Stimulated activated naive CD8-positive, alpha-beta T cell treated with anti-CD3 and anti-CD28 coated beads, Interleukin-15, Interleukin-2, amounts not matched to agents 100 U/mL and 50 U/mL, for 24 hours (primary cell): Measurements from ENCODE around the gene BHLHA15.
A peak's percentile ranks its signal among the peaks of the same experiment; 100 is the strongest.

ENCODE experiments used
- ATAC-seq: fragments of 150-1000 bp; cut with Tn5 transposase; one replicate; pipeline ENCODE4 v1.10.0; 2021
- DNase-seq: peaks from one replicate; pipeline ENCODE4 v3.0.0; 2021

The BHLHA15 gene

DNA sequence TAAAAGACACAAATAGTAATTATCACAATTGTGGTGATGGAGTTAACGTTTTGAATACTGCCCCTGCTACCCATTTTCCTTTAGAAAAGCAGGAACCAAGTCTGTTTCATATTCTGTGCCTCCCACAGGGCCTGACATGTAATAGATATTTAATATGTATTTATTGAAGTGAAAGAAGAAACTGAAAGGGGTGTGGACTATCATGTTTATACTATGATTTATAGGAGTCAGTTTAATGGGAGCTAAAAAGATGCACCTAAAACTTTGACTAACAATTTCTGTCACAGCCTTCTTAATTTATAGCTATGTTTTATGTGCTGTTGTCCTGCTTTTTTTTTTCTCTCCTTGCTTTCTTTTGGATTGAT, 24.1 kb upstream of the BHLHA15 start:
- ATAC-seq (no peak), DNase-seq (no peak)

DNA sequence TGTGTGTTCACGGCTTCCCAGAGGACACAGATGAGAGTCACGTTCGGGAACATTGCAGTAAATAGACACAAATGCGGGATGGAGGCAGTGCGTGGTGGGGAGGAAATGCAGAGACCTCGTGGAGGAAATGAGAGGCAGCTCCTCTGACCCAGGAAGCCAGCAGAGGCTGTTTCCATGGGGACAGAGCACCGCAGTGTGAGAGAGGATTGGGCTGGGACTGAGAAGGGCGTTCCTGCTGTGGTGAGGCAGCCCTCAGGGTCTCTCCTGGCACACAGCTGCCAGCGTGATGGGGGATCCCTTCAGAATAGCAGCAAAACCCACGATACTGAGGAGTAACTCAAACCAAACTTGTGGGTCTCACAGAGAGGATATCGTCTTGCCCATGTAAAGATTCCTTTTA, 21.7 kb upstream of the BHLHA15 start:
- DNase-seq (no peak), ATAC-seq (no peak)

DNA sequence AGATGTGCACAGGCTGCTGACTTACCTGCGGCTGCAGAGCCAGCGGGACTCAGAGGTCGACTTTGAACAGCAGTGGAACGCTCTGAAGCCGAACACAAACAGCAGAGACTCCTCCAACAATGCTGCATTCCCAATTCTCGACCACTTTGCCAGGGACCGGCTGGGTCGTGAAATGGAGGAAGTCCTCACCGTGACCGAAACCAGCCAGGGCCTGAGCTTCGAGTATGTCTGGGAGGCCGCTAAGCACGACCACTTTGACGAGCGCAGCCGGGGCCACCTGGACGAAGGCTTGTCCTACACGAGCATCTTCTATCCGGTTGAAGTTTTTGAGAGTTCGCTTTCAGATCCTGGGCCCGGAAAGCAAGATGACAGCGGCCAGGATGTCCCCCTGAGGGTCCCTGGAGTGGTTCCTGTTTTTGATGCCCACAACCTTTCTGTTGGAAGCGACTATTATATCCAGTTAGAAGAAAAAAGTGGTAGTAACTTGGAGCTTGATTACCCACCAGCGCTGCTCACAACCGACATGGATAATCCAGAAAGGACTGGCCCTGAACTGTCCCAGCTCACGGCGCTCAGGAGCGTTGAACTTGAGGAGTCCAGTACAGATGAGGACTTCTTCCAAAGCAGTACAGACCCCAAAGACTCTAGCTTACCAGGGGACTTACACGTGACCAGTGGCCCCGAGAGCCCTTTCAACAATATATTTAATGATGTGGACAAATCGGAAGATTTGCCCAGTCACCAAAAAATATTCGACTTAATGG, 19.4 kb upstream of the BHLHA15 start:
- no peak for ATAC-seq
- DNase-seq: no peak

DNA sequence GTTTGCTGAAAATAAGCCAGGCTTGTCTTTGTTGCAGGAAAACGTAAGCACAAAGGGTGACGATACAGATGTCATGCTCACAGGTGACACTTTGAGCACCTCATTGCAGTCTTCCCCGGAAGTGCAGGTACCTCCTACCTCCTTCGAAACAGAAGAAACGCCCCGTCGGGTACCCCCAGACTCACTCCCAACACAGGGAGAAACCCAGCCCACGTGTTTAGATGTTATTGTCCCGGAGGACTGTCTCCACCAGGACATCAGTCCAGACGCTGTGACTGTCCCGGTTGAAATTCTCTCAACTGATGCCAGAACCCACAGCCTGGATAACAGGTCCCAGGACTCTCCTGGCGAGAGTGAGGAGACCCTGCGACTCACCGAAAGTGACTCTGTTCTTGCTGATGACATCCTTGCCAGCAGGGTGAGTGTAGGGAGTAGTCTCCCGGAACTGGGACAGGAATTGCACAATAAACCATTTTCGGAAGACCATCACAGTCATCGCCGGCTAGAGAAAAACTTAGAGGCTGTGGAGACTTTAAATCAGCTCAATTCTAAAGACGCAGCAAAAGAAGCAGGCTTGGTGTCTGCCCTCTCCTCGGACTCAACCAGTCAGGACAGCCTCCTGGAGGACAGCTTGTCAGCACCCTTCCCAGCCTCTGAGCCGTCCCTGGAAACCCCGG, 18.3 kb upstream of the BHLHA15 start:
- DNase-seq (no peak), ATAC-seq (no peak)

DNA sequence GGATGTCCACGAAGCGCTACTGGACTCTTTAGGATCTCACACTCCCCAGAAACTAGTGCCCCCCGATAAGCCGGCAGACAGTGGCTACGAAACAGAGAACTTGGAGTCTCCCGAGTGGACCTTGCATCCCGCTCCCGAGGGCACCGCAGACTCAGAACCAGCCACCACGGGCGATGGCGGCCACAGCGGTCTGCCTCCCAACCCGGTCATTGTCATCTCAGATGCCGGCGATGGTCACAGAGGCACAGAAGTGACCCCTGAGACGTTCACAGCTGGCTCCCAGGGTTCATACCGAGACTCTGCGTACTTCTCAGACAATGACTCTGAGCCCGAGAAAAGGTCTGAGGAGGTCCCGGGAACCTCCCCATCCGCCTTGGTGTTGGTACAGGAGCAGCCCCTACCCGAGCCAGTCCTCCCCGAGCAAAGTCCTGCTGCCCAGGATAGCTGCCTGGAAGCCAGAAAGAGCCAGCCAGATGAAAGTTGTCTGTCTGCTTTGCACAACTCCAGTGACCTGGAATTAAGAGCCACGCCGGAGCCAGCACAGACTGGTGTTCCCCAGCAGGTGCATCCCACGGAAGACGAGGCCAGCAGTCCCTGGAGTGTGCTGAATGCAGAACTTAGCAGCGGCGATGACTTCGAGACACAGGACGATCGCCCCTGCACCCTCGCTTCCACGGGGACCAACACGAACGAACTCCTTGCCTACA, 17.6 kb upstream of the BHLHA15 start:
- DNase-seq: no peak

DNA sequence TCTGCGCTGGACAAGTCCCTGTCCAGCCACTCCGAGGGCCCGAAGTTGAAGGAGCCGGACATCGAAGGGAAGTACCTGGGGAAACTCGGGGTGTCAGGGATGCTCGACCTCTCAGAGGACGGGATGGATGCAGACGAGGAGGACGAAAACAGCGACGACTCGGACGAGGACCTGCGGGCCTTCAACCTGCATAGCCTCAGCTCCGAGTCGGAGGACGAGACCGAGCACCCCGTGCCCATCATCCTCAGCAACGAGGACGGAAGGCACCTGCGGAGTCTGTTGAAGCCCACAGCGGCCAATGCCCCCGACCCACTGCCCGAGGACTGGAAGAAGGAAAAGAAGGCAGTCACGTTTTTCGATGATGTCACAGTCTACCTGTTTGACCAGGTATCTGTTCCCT, 17.1 kb upstream of the BHLHA15 start:
- ATAC-seq (no peak), DNase-seq (no peak)

More for the DNA sequence above, 17.6 kb upstream of the BHLHA15 start:
- no peak for ATAC-seq

DNA sequence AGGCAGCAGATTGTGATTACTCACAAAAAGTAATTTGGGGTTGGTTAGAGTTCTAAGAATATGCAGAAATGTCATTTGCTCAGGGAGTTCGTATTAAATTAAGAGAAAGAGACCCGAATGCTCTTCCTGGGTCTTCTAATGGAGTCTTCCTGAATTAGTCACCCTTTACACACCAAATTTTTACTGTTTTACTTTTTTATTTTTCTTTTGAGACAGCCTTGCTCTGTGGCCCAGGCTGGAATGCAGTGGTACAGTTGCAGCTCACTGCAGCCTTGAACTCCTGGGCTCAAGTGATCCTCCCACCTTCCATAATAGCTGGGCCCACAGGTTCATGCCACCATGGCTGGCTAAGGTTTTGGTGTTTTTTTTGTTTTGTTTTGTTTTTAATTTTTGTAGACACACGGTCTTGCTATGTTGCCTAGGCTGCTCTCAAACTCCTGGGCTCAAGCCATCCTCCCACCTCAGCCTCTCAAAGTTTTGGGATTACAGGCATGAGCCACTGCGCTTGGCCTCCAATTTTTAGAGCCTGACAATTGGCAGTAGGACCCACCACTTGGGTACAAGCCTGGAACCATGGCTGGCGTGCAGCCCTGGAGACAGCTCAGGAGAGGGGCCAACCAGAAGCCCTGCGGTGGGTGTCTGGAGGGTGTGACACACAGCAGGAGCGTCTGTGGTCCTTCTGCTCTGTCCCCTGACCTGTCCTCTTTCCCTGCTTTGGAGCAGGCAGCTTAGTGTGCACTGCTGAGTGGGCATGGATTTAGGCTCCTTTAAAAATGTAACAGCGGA, 16.4 kb upstream of the BHLHA15 start:
- ATAC-seq: no peak

DNA sequence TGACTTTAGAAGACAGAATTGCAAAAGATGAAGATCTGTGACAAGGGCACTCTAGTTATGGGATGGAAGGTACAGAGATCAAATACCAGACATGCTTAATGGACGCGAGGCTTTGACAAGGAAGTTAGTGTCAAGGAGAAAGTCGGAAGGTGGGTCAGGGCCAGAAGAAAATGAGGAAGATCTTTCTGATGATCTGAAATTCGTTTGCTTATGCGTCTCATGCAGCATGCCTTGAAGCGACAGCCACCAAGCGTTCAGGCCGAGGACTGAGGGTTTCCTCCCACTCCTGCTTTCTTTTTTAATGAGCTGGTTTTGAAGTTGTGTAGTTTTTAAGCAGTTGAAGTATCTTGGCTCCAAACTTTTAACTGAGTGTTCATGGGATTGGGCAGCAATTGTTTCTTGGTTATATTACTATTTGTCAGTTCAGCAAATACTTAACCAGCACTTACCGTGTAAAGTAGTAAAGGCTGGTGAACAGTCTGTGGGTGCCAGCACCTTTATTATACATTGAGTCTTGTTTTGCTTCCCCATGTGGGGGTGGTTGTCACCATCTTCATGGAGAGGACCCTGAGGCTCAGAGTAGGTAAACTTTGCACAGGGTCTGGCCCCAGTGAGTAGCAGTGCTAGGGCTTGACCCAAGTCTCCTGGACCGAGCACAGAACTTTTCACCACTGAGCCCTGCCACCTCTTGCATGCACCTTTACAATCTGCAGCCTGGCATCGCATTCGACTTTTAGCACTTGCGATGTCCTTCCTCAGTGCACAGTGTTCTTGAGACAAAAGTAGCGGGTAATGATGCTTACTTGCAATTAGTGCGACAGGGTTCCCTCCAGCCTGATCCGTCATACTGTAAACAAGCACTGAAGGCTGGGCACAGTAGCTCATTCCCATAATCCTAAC, 14.3 kb upstream of the BHLHA15 start:
- DNase-seq (no peak), ATAC-seq (no peak)

More for the DNA sequence above, 16.4 kb upstream of the BHLHA15 start:
- no peak for DNase-seq

DNA sequence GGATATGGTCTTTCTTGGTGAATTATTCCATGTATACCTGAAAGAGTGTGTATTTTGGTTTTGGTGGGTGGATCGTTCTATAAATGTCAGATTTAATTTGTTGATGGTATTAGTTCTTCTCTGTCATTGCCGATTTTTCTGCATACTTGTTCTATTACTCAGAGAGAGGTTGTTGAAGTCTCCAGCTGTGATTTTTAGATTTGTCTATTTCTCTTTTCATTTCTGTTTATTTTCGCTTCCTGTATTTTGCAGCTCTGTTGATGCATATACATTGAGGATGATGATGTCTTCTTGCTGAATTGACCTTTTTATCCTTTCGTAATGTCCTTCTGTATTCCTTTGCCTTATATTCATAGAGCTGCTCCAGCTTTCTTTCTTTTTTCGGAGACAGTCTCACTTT, 12.1 kb upstream of the BHLHA15 start:
- DNase-seq (no peak), ATAC-seq (no peak)

DNA sequence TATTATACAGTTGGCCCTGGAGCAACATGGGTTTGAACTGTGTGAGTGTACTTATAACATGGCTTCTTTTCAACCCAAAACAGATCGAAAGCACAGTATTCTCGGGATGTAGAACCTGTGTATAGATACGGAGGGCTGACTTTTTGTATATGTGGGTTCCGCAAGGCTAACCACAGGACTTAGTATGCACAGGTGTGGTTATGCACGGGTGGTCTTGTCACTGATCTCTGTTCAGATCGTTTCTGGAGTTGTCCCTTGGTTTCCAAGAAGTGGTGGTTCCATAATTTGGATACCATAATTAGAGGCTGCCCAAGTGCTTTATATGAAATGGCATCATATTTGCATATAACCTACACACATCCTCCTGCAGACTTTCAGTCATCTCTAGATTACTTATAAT, 10.9 kb upstream of the BHLHA15 start:
- ATAC-seq: peak; percentile 52

DNA sequence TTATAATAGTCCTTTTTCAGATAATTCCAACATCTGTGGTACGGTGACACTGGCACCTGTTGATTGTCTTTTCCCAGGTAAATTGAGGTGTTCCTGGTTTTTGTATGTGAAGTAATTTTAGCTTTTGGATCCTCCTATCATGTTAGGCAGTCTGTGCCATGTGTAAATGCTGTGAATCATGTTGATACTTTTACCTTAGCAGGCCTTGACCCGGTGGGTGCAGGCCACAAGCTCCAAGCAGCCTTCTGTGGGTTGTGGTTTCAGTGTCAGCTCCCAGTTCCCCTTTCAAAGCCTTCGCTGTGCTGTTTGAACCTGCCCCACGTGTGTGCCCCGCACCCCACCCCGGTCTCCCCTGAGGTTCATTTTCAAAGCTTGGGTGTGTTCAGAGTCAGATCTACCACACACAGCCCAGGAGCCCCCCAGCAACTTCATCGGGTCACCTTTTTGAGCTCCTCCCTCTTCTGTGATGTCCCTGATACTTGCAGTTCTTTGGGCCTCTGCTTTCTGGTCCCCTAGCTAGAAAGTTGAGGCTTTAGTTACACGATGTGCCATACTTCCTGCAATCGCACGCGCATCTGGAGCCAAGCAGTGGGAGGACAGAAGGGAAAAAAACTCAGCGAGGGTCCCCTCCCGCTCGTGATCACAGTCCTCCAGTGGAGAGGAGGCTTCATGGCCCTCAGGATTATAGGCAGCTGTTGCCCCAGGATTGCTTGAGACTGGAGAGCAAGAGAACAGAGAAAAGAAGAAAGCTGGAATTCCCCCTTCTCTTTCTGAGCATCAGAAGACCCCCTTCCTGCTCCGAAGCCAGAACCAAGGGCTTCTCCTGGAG, 8.7 kb upstream of the BHLHA15 start:
- ATAC-seq: peak; percentile 86
- DNase-seq: peak; percentile 82

More for the DNA sequence above, 10.9 kb upstream of the BHLHA15 start:
- peak; percentile 34 for DNase-seq

DNA sequence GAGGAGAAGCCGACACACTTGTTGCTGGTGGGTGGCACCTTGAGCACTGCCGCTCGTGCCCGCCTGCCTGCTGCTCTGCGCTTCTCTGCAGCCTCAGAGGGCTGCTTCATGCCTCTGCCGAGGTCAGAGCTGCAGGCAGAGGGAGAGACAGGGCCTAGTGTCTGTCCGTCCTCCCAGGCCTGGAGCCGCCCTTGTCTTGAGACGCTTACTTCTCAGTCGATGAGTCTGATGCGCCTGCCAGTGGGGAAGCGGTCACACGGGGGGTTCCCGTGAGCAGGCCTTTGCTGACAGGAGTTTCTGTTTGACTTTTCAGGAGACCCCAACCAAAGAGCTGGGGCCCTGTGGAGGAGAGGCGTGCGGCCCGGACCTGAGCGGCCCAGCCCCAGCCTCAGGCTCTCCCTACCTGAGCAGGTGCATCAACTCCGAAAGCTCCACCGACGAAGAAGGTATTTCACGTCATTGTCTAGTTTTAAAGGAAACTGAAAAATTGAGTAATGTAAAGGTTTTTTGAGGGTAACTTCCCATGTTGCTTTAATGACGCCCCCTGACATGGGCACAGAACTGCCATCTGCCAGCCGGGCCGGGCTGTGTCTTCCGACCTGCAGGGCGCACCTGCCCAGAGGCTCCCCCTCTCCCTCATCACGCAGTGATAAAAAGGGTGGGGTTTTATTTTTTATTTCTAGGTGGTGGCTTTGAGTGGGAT, 7.8 kb upstream of the BHLHA15 start:
- peak; percentile 45 for DNase-seq
- peak; percentile 8 for ATAC-seq

DNA sequence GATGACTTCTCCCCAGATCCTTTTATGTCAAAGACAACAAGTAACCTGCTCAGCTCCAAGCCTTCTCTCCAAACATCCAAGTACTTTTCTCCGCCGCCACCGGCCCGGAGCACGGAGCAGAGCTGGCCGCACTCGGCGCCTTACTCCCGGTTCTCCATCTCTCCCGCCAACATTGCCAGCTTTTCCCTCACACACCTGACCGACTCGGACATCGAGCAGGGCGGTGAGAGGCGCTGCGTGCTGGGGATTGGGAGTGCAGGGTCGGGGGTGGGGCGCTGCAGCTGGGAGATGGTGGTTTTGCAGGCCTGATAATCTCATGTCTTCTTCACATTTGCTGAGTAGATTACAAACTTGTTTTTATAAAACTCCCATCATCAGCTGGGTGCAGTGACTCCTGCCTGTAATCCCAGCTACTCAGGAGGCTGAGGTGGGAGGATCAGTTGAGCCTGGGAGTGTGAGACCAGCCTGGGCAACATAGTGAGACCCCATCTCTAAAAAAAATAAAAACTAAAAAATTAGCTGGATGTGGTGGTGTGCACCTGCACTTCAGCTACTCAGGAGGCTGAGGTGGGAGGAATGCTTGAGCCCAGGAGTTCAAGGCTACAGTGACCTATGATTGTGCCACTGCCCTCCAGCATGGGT, 7.2 kb upstream of the BHLHA15 start:
- DNase-seq: no peak
- ATAC-seq: no peak

DNA sequence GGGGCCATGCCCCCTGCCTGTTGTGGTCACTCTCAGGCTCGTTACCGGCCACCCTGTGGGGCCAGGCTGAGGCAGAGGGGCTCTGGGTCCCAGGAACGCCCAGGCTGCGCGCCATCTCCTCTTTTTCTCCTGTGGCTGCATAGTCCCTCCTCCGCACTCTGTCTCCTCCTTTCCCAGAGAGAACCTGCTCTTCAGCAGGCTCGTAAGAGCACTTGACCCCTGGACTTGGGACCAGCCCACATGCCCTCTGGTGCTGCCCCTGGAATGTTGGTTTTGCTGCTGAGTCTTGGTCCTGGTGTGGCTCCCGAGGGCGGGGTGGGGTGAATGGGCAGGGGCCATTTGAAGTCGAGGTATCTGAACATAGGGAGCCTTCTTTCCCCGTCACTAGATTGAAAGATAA, 6.6 kb upstream of the BHLHA15 start:
- no peak for ATAC-seq

DNA sequence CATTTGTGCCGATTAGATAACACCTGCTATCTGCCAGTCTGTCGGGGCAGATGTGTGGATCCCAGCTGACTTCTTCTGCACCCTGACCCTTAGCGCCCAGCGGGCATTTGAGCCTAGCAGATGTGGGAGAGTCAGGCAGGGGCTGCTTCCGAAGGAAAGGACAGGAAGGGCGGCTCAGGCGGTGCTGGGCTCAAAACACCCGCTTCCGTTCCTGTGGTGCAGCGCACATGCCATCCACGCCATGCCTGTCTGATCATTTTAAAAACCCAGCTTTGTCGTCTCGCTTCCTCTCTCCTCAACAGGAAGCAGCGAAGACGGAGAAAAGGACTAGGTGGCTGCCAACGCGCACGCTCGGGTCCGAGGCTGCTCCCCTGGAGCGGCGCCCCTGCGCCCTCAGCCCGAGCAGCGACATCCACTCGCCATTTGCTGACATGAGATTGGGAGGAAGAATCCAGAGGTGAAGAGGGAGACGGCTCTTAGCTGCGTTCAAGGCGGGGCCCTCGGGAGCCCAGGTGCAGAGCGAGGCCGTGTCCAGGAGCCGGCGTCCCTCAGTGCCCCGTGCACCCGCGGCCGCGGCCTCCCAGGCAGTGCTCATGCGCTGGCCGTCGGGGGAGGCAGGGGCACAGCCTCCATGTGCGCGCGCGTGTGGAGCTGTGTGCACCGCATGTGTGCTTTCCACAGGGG, 5.9 kb upstream of the BHLHA15 start:
- ATAC-seq (no peak), DNase-seq (no peak)

More for the DNA sequence above, 6.6 kb upstream of the BHLHA15 start:
- DNase-seq: no peak

DNA sequence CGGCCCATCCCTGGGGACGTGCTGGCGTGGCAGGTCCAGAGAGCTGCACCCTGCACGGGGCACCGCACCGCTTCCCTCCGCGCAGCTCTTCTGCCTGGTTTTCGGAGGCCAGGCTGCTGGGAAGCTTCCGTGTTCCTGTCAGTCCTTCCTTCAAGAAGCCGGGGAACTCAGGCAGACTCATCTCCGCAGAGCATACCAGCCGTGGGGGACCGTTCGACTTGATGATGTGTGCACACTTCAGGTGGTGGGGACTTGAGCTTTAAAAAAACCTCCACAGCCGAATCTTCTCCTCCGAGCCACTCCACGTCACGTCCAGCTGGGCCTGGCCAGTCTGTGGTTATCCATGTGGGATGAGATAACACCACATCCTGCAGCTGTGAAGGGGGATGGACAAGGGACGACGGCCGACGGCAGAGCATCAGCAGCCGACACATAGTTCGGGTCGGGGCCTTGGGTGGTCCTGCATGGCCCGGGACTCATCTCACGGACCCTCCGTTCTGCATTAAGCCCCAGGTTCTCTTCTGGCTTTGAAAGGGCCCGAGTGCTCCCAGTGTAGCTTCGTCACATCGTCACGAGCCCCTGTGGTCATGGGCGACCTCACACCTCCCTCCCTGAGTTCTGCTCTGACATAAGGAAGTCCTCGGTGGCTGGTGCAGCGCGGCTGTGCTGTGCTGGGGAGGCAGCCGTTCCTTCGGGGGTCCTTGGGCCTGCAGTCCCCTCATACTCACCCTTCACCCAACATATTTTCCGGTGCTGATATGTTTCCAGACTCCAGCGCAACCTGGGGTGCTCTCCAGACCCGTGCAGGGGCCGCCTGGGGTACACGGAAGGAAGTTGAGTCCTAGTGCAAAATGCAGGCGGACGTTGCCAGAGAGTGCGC, 4.5 kb upstream of the BHLHA15 start:
- DNase-seq (no peak), ATAC-seq (no peak)

DNA sequence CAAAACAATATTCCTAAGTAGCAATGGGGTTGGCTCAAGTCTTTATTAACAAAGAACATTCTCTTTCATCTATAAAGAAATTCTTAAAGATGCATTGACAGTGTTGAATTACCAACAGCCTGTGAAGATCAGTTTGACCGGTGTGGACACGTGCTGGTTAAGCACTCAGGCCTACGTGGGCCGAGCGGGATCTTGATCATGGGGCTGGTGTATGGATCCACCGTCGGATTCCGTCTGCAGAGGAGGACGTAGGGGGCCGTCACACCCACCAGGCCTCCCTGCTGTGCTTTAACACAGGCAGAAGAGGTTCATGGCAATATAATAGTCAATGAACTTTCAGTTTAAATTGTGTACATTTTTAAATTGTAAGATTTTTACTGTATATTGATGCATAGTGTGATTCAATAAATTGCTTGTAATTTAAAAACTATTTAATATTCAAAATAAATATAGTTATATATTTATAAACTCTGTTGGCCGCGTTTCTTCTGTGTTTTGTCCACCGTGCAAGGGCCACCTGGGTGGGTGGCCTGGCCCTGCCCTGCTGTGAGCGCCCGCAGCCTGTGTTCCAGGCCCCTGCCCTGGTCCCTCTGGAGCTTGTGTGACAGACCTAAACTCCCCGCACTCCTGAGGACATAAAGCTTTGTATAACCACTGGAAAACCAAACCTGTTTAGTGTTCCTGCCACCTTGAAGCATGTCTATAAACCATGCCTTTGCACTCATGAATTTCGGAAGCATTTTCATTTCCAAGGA, 1.9 kb upstream of the BHLHA15 start:
- no peak for DNase-seq
- ATAC-seq: no peak
